Duodenal mucosa (tissue), 2 donors: Measurements from ENCODE around the gene HOXD4.

Experiments
- H3K27ac ChIP-seq: one replicate; pipeline ENCODE4 v1.7.0; 2013; ENCODE audit warnings: low read depth, low read length
- H3K27me3 ChIP-seq, 2 donors: one replicate each; pipeline ENCODE4 v1.7.0; 2013; ENCODE audit warnings: low read length in 2 of 2, control low read depth in 1 of 2; ENCODE audit not compliant: insufficient read depth in 2 of 2, control insufficient read depth in 1 of 2
- H3K36me3 ChIP-seq, 2 donors: one replicate each; pipeline ENCODE4 v1.7.0; 2013; ENCODE audit warnings: low read length in 2 of 2, control low read depth in 1 of 2; ENCODE audit not compliant: insufficient read depth in 2 of 2, control insufficient read depth in 1 of 2
- H3K4me1 ChIP-seq, 2 donors: one replicate each; pipeline ENCODE4 v1.7.0; 2013; ENCODE audit warnings: low read length in 2 of 2, control low read depth in 1 of 2; ENCODE audit not compliant: insufficient read depth in 2 of 2, control insufficient read depth in 1 of 2
- H3K4me3 ChIP-seq, 2 donors: one replicate each; pipeline ENCODE4 v1.7.0; 2013; ENCODE audit warnings: low read length in 2 of 2, low read depth in 1 of 2
- H3K9ac ChIP-seq, 2 donors: one replicate each; pipeline ENCODE4 v1.7.0; 2013; ENCODE audit warnings: low read length in 2 of 2, low read depth in 1 of 2
- H3K9me3 ChIP-seq, 2 donors: one replicate each; pipeline ENCODE4 v1.7.0; 2013; ENCODE audit warnings: low read length in 2 of 2, control low read depth in 1 of 2; ENCODE audit not compliant: control insufficient read depth in 1 of 2

HOXD4 gene

GRCh38 chr2:176150584-176151441 lies 537 bp upstream of the HOXD4 start:
- H3K27ac ChIP-seq: no peak overlapping the region
- no peaks in the 10 kb centered on the region for H3K36me3 ChIP-seq
- no peak overlapping the region for H3K9ac ChIP-seq
- no peak overlapping the region for H3K4me3 ChIP-seq
- H3K9me3 ChIP-seq: no peaks in the 10 kb centered on the region
- no peaks in the 10 kb centered on the region for H3K4me1 ChIP-seq
- H3K27me3 ChIP-seq: peaks cover 81 to 97% of the 10 kb centered on the region in 2 donors

- Histone ChIP-seq H3K9me3 (no peaks in the 10 kb centered on the region), H3K4me1 (no peaks in the 10 kb centered on the region), H3K27ac (peak overlapping the region; percentile 20), H3K9ac (no peak overlapping the region), H3K4me3 (no peak overlapping the region), H3K27me3 (peaks cover 87 to 94% of the 10 kb centered on the region in 2 donors), H3K36me3 (no peaks in the 10 kb centered on the region)
Measured at GRCh38 chr2:176152350-176153181, 1.2 kb downstream of the HOXD4 start.

GRCh38 chr2:176154576-176155252 lies 3.4 kb downstream of the HOXD4 start:
- Histone ChIP-seq H3K27me3 (peaks cover 82 to 94% of the 10 kb centered on the region in 2 donors), H3K4me3 (no peak overlapping the region), H3K9me3 (no peaks in the 10 kb centered on the region), H3K9ac (no peak overlapping the region), H3K27ac (no peak overlapping the region), H3K36me3 (no peaks in the 10 kb centered on the region), H3K4me1 (no peaks in the 10 kb centered on the region)

- Histone ChIP-seq H3K4me1 (no peaks in the 10 kb centered on the region), H3K36me3 (no peaks in the 10 kb centered on the region), H3K4me3 (no peak overlapping the region), H3K9ac (no peak overlapping the region), H3K27ac (no peak overlapping the region), H3K9me3 (no peaks in the 10 kb centered on the region), H3K27me3 (peaks cover 83 to 94% of the 10 kb centered on the region in 2 donors)
Measured at GRCh38 chr2:176155356-176156044, 4.2 kb downstream of the HOXD4 start.

- H3K4me1 ChIP-seq: no peaks in the 10 kb centered on the region
- no peak overlapping the region for H3K4me3 ChIP-seq
- H3K27ac ChIP-seq: no peak overlapping the region
- no peaks in the 10 kb centered on the region for H3K9me3 ChIP-seq
- H3K36me3 ChIP-seq: no peaks in the 10 kb centered on the region
- H3K27me3 ChIP-seq: peaks cover 82 to 93% of the 10 kb centered on the region in 2 donors
- no peak overlapping the region for H3K9ac ChIP-seq
Measured at GRCh38 chr2:176156301-176156806, 5.0 kb downstream of the HOXD4 start.

GRCh38 chr2:176156807-176157498 lies 5.6 kb downstream of the HOXD4 start, which contains the start of gene HOXD3:
Gene HOXD3, plus strand, starts transcription at chr2:176157307. Its CDS starts 11,808 bp downstream, at chr2:176169115.
- Histone ChIP-seq H3K36me3 (no peaks in the 10 kb centered on the region), H3K9ac (no peak within 1 kb of the TSS), H3K9me3 (no peaks in the 10 kb centered on the region), H3K4me1 (no peaks in the 10 kb centered on the region), H3K4me3 (no peak within 1 kb of the TSS), H3K27me3 (peaks cover 81 to 93% of the 10 kb centered on the region in 2 donors), H3K27ac (no peak within 1 kb of the TSS)

GRCh38 chr2:176157499-176158185 lies 6.3 kb downstream of the HOXD4 start:
- Histone ChIP-seq H3K36me3 (no peaks in the 10 kb centered on the region), H3K27ac (no peak overlapping the region), H3K4me1 (no peaks in the 10 kb centered on the region), H3K27me3 (peaks cover 84 to 92% of the 10 kb centered on the region in 2 donors), H3K9ac (no peak overlapping the region), H3K9me3 (no peaks in the 10 kb centered on the region), H3K4me3 (no peak overlapping the region)

- no peak overlapping the region for H3K27ac ChIP-seq
- no peak overlapping the region for H3K9ac ChIP-seq
- H3K36me3 ChIP-seq: no peaks in the 10 kb centered on the region
- no peak overlapping the region for H3K4me3 ChIP-seq
- no peaks in the 10 kb centered on the region for H3K9me3 ChIP-seq
- peaks cover 85 to 92% of the 10 kb centered on the region in 2 donors for H3K27me3 ChIP-seq
- no peaks in the 10 kb centered on the region for H3K4me1 ChIP-seq
Measured at GRCh38 chr2:176158186-176158591, 6.8 kb downstream of the HOXD4 start.
